A673 (cell line): Measurements from ENCODE around the gene CMTM1. TPM values are rescaled to one million over a fixed set of nuclear protein-coding genes. Genes with fewer than 3 reads are reported as not detected.
"Not testable (repeated sequence)": the region's sequence is repeated elsewhere in the genome, so short reads cannot be mapped to it uniquely, and the experiment has no call there.

ENCODE experiments used
- BruUV-seq: library from RNA; stranded (reverse); fragments of 400-500 nt; replicated peaks from 2 replicates; lab custom pipeline; 2021; lab: Mats Ljungman, UMichigan
- CTCF ChIA-PET: fragments of 300-600 bp; sonication (Branson Sonifier 250); formaldehyde crosslinking; loops from one replicate; lab custom pipeline; 2022; ENCODE audit warnings: antibody characterized with exemption; lab: Charles Lee
- POLR2A ChIA-PET: fragments of 300-600 bp; sonication (Branson Sonifier 250); formaldehyde crosslinking; loops from one replicate; lab custom pipeline; 2022; ENCODE audit warnings: antibody characterized with exemption; ENCODE audit not compliant: low non-redundant PET; lab: Charles Lee
- DNase-seq: peaks from one replicate; pipeline ENCODE4 v3.0.0-alpha.2; 2015; ENCODE audit warnings: low spot score
- H3K27ac ChIP-seq: fragments of 200-600 bp; sonication (generic); 2 replicates; pipeline ENCODE4 v1.5.1; 2016; ENCODE audit warnings: mixed run types, low read depth, mild to moderate bottlenecking, mixed read lengths, antibody characterized with exemption, low read length; ENCODE audit not compliant: poor library complexity, severe bottlenecking
- H3K27me3 ChIP-seq: fragments of 200-600 bp; sonication (generic); replicated peaks from 2 replicates; pipeline ENCODE4 v1.6.1; 2017; ENCODE audit warnings: mixed run types, low read depth, mild to moderate bottlenecking, mixed read lengths, antibody characterized with exemption, low read length; ENCODE audit not compliant: insufficient read depth, poor library complexity
- H3K36me3 ChIP-seq: fragments of 200-600 bp; sonication (generic); 2 replicates; pipeline ENCODE4 v1.6.1; 2016; ENCODE audit warnings: mixed run types, mild to moderate bottlenecking, mixed read lengths, antibody characterized with exemption, low read length; ENCODE audit not compliant: insufficient read depth, poor library complexity, severe bottlenecking
- H3K4me1 ChIP-seq: fragments of 200-600 bp; sonication (generic); 2 replicates; pipeline ENCODE4 v1.6.1; 2017; ENCODE audit warnings: mixed run types, mild to moderate bottlenecking, mixed read lengths, antibody characterized with exemption, low read length; ENCODE audit not compliant: insufficient read depth, poor library complexity, severe bottlenecking
- H3K4me3 ChIP-seq: fragments of 200-600 bp; sonication (generic); 2 replicates; pipeline ENCODE4 v1.5.1; 2016; ENCODE audit warnings: low read depth, mixed run types, mild to moderate bottlenecking, mixed read lengths, low read length; ENCODE audit not compliant: poor library complexity, severe bottlenecking
- H3K9me3 ChIP-seq: fragments of 200-600 bp; sonication (generic); 2 replicates; pipeline ENCODE4 v1.6.1; 2016; ENCODE audit warnings: mixed run types, low read depth, mild to moderate bottlenecking, mixed read lengths, antibody characterized with exemption, low read length; ENCODE audit not compliant: poor library complexity, severe bottlenecking
- EZH2 ChIP-seq: fragments of 200-600 bp; sonication (generic); IDR thresholded peaks from 2 replicates; pipeline ENCODE4 v1.6.1; 2017; ENCODE audit warnings: borderline replicate concordance, low read depth, mild to moderate bottlenecking, mixed read lengths, antibody characterized with exemption, low read length; ENCODE audit not compliant: poor library complexity, severe bottlenecking
- intact Hi-C: fragments of 100-400 bp; cut with micrococcal nuclease; formaldehyde crosslinking; loops from one replicate; pipeline ENCODE4 v1.10.0; 2022; ENCODE audit not compliant: unreplicated experiment
- total RNA-seq: library from RNA; stranded (reverse); gene quantifications from 2 replicates; pipeline ENCODE4 v1.2.3, GENCODE V29; 2021
- TF ChIP-seq, protein P1 (sequence below): fragments of 300-800, 200-600 bp; sonication (generic); conservative IDR thresholded peaks from 2 replicates; pipeline ENCODE4 v1.5.1; 2017; ENCODE audit warnings: low read depth, mild to moderate bottlenecking, antibody characterized with exemption, low read length, moderate library complexity, mixed read lengths

The CMTM1 gene
- total RNA-seq, 1 experiment from 2014 or later: 7.1 TPM

DNA sequence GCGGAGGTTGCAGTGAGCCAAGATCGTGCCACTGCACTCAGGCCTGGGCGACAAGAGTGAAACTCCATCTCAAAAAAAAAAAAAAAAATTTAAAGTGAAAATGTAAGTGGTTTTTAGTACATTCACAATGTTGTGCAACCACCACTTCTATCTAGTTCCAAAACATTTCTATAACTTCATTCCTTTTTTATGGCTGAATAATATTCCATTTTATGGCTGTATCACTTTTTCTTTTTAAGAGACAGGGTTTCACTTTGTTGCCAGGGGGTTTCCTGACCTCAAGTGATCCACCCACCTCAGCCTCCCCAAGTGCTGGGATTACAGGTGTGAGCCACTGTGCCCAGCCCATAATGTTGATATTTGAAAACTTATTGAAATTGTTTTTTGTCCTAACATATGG is 26.6 kb downstream of the CMTM1 start:
- H3K27ac ChIP-seq: no peak overlapping the region
- no TSS peak for BruUV-seq
- H3K27me3 ChIP-seq: no peaks in the 10 kb centered on the region
- intact Hi-C loops: no loop called here
- POLR2A ChIA-PET: no interaction called here
- no peak for DNase-seq
- no peaks in the 10 kb centered on the region for H3K4me1 ChIP-seq
- H3K4me3 ChIP-seq: no peak overlapping the region
- H3K9me3 ChIP-seq: no peaks in the 10 kb centered on the region
- H3K36me3 ChIP-seq: no peaks in the 10 kb centered on the region
- CTCF ChIA-PET: no interaction called here
- TF ChIP-seq EZH2: no peak
- TF ChIP-seq, protein P1, sequence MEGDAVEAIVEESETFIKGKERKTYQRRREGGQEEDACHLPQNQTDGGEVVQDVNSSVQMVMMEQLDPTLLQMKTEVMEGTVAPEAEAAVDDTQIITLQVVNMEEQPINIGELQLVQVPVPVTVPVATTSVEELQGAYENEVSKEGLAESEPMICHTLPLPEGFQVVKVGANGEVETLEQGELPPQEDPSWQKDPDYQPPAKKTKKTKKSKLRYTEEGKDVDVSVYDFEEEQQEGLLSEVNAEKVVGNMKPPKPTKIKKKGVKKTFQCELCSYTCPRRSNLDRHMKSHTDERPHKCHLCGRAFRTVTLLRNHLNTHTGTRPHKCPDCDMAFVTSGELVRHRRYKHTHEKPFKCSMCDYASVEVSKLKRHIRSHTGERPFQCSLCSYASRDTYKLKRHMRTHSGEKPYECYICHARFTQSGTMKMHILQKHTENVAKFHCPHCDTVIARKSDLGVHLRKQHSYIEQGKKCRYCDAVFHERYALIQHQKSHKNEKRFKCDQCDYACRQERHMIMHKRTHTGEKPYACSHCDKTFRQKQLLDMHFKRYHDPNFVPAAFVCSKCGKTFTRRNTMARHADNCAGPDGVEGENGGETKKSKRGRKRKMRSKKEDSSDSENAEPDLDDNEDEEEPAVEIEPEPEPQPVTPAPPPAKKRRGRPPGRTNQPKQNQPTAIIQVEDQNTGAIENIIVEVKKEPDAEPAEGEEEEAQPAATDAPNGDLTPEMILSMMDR: no peak

DNA sequence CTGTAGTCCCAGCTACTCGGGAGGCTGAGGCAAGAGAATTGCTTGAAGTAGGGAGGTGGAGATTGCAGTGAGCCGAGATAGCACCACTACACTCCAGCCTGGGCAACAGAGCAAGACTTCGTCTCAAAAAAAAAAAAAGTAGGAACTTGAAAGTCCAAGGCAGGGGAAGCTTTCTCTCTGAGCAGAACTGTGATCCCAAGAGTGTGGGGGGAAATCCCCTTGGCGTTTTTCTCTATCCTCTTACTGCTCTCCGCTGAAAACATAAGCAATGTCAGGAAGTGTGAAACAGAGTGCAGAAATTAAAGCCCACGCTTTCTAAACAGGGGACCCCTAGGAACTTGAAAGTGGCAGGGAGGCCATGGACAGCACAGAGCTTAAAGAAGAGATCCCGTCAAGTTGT is 28.5 kb downstream of the CMTM1 start:
- no peaks in the 10 kb centered on the region for H3K36me3 ChIP-seq
- no peaks in the 10 kb centered on the region for H3K9me3 ChIP-seq
- no peak for DNase-seq
- TF ChIP-seq EZH2: no peak
- TF ChIP-seq, protein P1: no peak
- H3K27ac ChIP-seq: no peak overlapping the region
- no peaks in the 10 kb centered on the region for H3K4me1 ChIP-seq
- CTCF ChIA-PET: no interaction called here
- no peaks in the 10 kb centered on the region for H3K27me3 ChIP-seq
- no TSS peak for BruUV-seq
- POLR2A ChIA-PET: no interaction called here
- intact Hi-C loops: no loop called here
- H3K4me3 ChIP-seq: no peak overlapping the region

DNA sequence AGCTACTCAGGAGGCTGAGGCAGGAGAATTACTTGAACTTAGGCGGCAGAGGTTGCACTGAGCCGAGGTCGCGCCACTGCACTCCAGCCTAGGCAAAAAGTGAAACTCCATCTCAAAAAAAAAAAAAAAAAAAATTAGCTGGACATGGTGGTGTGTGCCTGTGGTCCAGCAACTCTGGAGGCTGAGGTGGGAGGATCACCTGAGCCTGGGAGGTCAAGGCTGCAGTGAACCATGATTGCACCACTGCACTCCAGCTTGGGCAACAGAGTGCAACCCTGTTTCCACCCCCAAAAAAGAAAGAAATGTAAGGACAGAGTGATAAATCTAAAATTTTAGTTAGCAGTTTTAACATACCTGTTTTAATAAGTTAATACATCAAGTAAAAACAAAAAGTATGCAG is 30.3 kb downstream of the CMTM1 start:
- CTCF ChIA-PET, H3K4me3 ChIP-seq, H3K27me3 ChIP-seq, DNase-seq, H3K4me1 ChIP-seq, POLR2A ChIA-PET, H3K36me3 ChIP-seq, intact Hi-C loops, BruUV-seq, H3K27ac ChIP-seq, H3K9me3 ChIP-seq: not testable (repeated sequence)
